Spleen (tissue), 11 donors: ENCODE measurements around the gene STK4. TPM values are rescaled to one million over a fixed set of nuclear protein-coding genes. Genes with fewer than 3 reads are reported as not detected.

Source experiments
- DNase-seq: peaks from one replicate; pipeline ENCODE4 v3.0.0-alpha.2; 2020
- H3K27ac ChIP-seq, 8 donors: fragments of 200-600 bp; sonication (generic) in 7 of 8; 1 replicate in 4 of 8; 2 replicates in 4 of 8; pipeline versions ENCODE4 v1.5.0 to v1.8.0; 2016 to 2021; ENCODE audit warnings: inconsistent platforms in 4 of 8, mild to moderate bottlenecking in 4 of 8, moderate library complexity in 1 of 8
- H3K27me3 ChIP-seq, 7 donors: fragments of 200-600 bp; sonication (generic) in 6 of 7; replicated peaks in 1 of 7; 1 replicate in 4 of 7; 2 replicates in 3 of 7; pipeline versions ENCODE4 v1.5.0 to v1.8.0; 2016 to 2021; ENCODE audit warnings: inconsistent platforms in 3 of 7, mild to moderate bottlenecking in 1 of 7
- H3K36me3 ChIP-seq, 6 donors: fragments of 200-600 bp; sonication (generic) in 5 of 6; 1 replicate in 4 of 6; 2 replicates in 2 of 6; pipeline versions ENCODE4 v1.5.0 to v1.8.0; 2016 to 2021; ENCODE audit warnings: inconsistent platforms in 2 of 6
- H3K4me1 ChIP-seq, 6 donors: fragments of 200-600 bp; sonication (generic) in 5 of 6; 1 replicate in 3 of 6; 2 replicates in 3 of 6; pipeline versions ENCODE4 v1.5.0 to v1.8.0; 2016 to 2021; ENCODE audit warnings: inconsistent platforms in 3 of 6
- H3K4me3 ChIP-seq, 8 donors: fragments of 200-600 bp; sonication (generic) in 7 of 8; 1 replicate in 4 of 8; 2 replicates in 4 of 8; pipeline versions ENCODE4 v1.5.0 to v1.8.0; 2016 to 2021; ENCODE audit warnings: inconsistent platforms in 4 of 8, mild to moderate bottlenecking in 4 of 8, moderate library complexity in 2 of 8
- H3K9me3 ChIP-seq, 8 donors: fragments of 200-600 bp; sonication (generic) in 7 of 8; 1 replicate in 4 of 8; 2 replicates in 4 of 8; pipeline versions ENCODE4 v1.5.0 to v1.8.0; 2016 to 2021; ENCODE audit warnings: inconsistent platforms in 4 of 8
- POLR2A ChIP-seq, 3 donors: fragments of 450-650 bp; IDR thresholded peaks; one replicate each; pipeline ENCODE4 v1.5.1; 2017; ENCODE audit warnings: antibody characterized with exemption in 3 of 3, mild to moderate bottlenecking in 1 of 3
- POLR2AphosphoS5 ChIP-seq, 3 donors: sonication (generic); formaldehyde crosslinking; IDR thresholded peaks; one replicate each; pipeline ENCODE4 v1.5.1; 2017; ENCODE audit warnings: antibody characterized with exemption in 3 of 3
- WGBS, 5 donors: extraction: QIAGEN DNeasy Blood & Tissue Kit in 3 of 5; methylation state at CpG; one replicate each; pipeline versions ENCODE4 v1.1.5 to v1.1.7; 2013 to 2018; 5-methylcytosine and 5-hydroxymethylcytosine counted together
- intact Hi-C: fragments of 100-400 bp; cut with DNase I; formaldehyde crosslinking; loops from one replicate; pipeline ENCODE4 v1.15.0; 2023; ENCODE audit warnings: low total_unique reads
- polyA plus RNA-seq, 3 donors: library from polyadenylated mRNA; stranded (reverse); fragments of 200-250 nt; gene quantifications; one replicate each; pipeline ENCODE4 v1.2.1, GENCODE V29; 2013
- total RNA-seq, 7 donors: library from RNA; depleted of rRNA in 3 of 7; stranded (reverse); fragments of >200 nt in 3 of 7; fragmentation: NEBNext Ultra II Directional in 4 of 7; extraction: Animal tissue kit (Norgen Biotek cat#: 25700) in 4 of 7; gene quantifications; one replicate each; pipeline versions ENCODE4 v1.1.0 to v1.2.1, GENCODE V29; 2016 to 2021
- TF ChIP-seq, protein P1 (sequence below), 11 experiments: fragments of 200-600 bp in 7 of 11; fragments of 450-650 bp in 4 of 11; sonication (generic) in 4 of 11; IDR thresholded peaks in 8 of 11; conservative IDR thresholded peaks in 3 of 11; 1 replicate in 7 of 11; 2 replicates in 4 of 11; pipeline versions ENCODE4 v1.4.0 to v1.8.0; 2016 to 2021; ENCODE audit warnings: antibody characterized with exemption in 11 of 11, inconsistent platforms in 4 of 11, mild to moderate bottlenecking in 1 of 11
- donor health status: healthy with polysubstance abuse.
- donor health status: DM: no; HTN: no; CAD: no; lungs with moderate emphysema.
- donor health status: DM: no; HTN: no; CAD: no.
- donor health status: Bipolar disorder and iron deficiency.
- donor health status: healthy.
- donor health status: DM: no; HTN: no; CAD: no.
- donor health status: DM: yes; HTN: yes; CAD: no.

STK4 gene
- total and polyA plus RNA-seq, 10 donors: 19.0 to 241 (median 124) TPM

DNA sequence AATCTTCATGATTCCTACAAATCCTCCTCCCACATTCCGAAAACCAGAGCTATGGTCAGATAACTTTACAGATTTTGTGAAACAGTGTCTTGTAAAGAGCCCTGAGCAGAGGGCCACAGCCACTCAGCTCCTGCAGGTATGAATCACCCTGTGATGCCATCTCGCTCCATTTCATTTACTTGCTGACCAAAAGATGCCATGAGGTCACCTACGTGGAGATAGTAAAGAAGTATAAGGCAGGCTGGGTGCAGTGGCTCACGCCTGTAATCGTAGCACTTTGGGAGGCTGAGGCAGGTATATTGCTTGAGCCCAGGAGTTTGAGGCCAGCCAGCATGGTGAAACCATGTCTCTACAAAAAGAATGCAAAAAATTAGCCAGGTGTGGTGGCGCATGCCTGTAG, 30.9 kb downstream of the STK4 start:
- DNase-seq: no peak
- H3K4me3 ChIP-seq: no peak overlapping the region
- H3K4me1 ChIP-seq: peaks cover 17 to 66% (median 42%) of the 10 kb centered on the region in 6 donors
- no peaks in the 10 kb centered on the region for H3K27me3 ChIP-seq
- intact Hi-C loops: no loop called here
- peak overlapping the region in 4 of 8 donors; percentile 14 to 50 (median 44) for H3K27ac ChIP-seq
- TF ChIP-seq POLR2A (IDR thresholded peaks at IDR 0.05): no peak
- TF ChIP-seq, protein P1, sequence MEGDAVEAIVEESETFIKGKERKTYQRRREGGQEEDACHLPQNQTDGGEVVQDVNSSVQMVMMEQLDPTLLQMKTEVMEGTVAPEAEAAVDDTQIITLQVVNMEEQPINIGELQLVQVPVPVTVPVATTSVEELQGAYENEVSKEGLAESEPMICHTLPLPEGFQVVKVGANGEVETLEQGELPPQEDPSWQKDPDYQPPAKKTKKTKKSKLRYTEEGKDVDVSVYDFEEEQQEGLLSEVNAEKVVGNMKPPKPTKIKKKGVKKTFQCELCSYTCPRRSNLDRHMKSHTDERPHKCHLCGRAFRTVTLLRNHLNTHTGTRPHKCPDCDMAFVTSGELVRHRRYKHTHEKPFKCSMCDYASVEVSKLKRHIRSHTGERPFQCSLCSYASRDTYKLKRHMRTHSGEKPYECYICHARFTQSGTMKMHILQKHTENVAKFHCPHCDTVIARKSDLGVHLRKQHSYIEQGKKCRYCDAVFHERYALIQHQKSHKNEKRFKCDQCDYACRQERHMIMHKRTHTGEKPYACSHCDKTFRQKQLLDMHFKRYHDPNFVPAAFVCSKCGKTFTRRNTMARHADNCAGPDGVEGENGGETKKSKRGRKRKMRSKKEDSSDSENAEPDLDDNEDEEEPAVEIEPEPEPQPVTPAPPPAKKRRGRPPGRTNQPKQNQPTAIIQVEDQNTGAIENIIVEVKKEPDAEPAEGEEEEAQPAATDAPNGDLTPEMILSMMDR (IDR thresholded peaks at IDR 0.05 in 8 of 11, conservative IDR thresholded peaks at IDR 0.05 in 3 of 11): no peak
- TF ChIP-seq POLR2AphosphoS5 (IDR thresholded peaks at IDR 0.05): no peak
- peaks cover 0 to 95% (median 63%) of the 10 kb centered on the region in 6 donors for H3K36me3 ChIP-seq
- no peaks in the 10 kb centered on the region for H3K9me3 ChIP-seq
- 93 to 98% (median 94%) methylated on average over 6 of the region's 6 CpGs for WGBS, 5 donors

GRCh38 chr20:44997668-44998067, 31.4 kb downstream of the STK4 start:
- no peak for TF ChIP-seq POLR2AphosphoS5 (IDR thresholded peaks at IDR 0.05)
- TF ChIP-seq, protein P1 (IDR thresholded peaks at IDR 0.05 in 8 of 11, conservative IDR thresholded peaks at IDR 0.05 in 3 of 11): no peak
- TF ChIP-seq POLR2A (IDR thresholded peaks at IDR 0.05): no peak
- Histone ChIP-seq H3K36me3 (peaks cover 0 to 96% (median 66%) of the 10 kb centered on the region in 6 donors), H3K4me1 (peaks cover 16 to 64% (median 37%) of the 10 kb centered on the region in 6 donors), H3K9me3 (no peaks in the 10 kb centered on the region), H3K27me3 (no peaks in the 10 kb centered on the region), H3K4me3 (no peak overlapping the region), H3K27ac (peak overlapping the region in 4 of 8 donors; percentile 14 to 63 (median 44))
- intact Hi-C loops: no loop called here
- WGBS, 5 donors: 77 to 88% (median 79%) methylated on average over 5 of the region's 5 CpGs
- DNase-seq: no peak

DNA sequence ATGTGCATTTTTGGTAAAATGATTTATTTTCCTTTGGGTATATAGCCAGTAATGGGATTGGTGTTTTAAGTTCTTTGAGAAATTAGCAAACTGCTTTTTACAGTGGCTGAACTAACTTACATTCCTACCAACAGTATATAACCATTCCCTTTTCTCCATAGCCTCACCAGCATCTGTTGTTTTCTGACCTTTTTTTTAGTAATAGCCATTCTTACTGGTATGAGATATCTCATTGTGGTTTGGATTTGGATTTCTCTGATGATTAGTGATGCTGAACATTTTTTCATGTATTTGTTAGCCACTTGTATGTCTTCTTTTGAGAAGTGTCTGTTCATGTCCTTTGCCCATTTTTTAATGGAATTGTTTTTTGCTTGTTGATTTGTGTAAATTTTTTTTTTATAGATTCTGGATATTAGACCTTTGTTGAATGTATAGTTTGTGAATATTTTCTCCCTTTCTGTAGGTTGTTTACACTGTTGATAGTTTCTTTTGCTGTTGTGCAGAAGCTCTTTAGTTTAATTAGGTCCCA, 42.3 kb downstream of the STK4 start:
- TF ChIP-seq POLR2A (IDR thresholded peaks at IDR 0.05) (no peak), POLR2AphosphoS5 (IDR thresholded peaks at IDR 0.05) (no peak)
- TF ChIP-seq, protein P1 (IDR thresholded peaks at IDR 0.05 in 8 of 11, conservative IDR thresholded peaks at IDR 0.05 in 3 of 11): no peak
- DNase-seq: no peak
- Histone ChIP-seq H3K27ac (no peak overlapping the region), H3K36me3 (peaks cover 0 to 97% (median 65%) of the 10 kb centered on the region in 6 donors), H3K9me3 (no peaks in the 10 kb centered on the region), H3K4me3 (no peak overlapping the region), H3K4me1 (peaks cover 0 to 72% (median 9%) of the 10 kb centered on the region in 6 donors), H3K27me3 (no peaks in the 10 kb centered on the region)
- intact Hi-C loops: no loop called here

- H3K4me3 ChIP-seq: no peak overlapping the region
- H3K36me3 ChIP-seq: peaks cover 0 to 97% (median 54%) of the 10 kb centered on the region in 6 donors
- no peaks in the 10 kb centered on the region for H3K9me3 ChIP-seq
- TF ChIP-seq POLR2A (IDR thresholded peaks at IDR 0.05) (no peak), POLR2AphosphoS5 (IDR thresholded peaks at IDR 0.05) (no peak)
- TF ChIP-seq, protein P1 (IDR thresholded peaks at IDR 0.05 in 8 of 11, conservative IDR thresholded peaks at IDR 0.05 in 3 of 11): no peak
- H3K27me3 ChIP-seq: no peaks in the 10 kb centered on the region
- DNase-seq: no peak
- H3K27ac ChIP-seq: peak overlapping the region in 1 of 8 donors; percentile 37
- H3K4me1 ChIP-seq: peaks cover 0 to 81% (median 9%) of the 10 kb centered on the region in 6 donors
- intact Hi-C loops: no loop called here
These were observed 44.1 kb downstream of the STK4 start for GRCh38 chr20:45010399-45010828.
